ENCODE results near the gene MYH9.

DNA sequence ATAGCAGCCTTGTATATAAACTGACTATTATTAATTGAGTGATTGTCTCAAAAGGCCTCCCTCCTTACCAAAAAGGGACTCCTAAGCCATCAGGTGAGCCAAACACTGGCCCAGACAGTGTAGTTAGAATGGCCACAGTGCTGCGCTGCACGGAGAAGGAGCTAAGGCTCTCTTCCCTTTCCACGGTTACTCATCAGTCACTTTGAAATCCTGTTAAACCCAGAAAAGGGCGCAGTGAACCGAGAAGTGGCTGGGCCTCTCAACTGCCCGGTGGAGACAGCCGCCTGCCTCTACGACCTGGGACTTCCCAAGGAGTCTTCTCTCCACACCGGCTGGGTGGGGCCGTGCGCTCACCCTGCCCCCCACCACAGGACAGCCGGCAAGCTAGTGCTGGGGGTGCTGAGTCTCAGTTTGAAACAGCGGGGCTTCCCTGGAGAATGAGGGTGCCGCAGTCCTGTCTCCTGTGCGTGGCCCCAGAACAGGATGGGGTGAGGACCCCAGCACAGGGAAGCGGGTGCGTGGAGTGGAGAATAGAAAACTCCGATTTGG lies 1.3 kb downstream of the MYH9 start:
- TF ChIP-seq CTCF (conservative IDR thresholded peaks at IDR 0.05; ENCODE audit: low read depth, low read length) (no peak), EZH2 (IDR thresholded peaks at IDR 0.05; ENCODE audit: borderline replicate concordance, low read depth, low read length, poor library complexity, severe bottlenecking) (no peak)

Data from A673 (cell line).